ENCODE results near the gene AGA.

DNA sequence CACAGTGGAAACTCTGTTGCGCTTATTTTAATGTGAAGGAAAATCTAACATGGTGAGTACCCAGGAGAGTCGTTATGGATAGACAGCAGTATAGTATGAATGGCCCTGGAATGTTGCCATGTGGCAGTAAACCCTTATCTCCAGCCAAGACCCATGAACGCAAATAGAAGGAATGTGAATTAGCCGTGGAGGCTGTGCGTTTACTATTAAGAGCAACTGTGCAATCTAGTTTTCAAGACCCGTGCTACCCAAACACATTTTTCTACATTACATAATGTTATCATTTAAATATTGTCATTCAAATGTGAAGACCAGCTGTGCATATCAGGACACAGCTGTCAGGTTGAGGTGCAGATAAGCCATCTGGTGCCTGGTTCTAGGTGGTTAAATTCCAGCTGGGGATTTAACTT lies 13.3 kb upstream of the AGA start:
- TF ChIP-seq POLR2AphosphoS5 (IDR thresholded peaks at IDR 0.05; ENCODE audit: borderline replicate concordance, low read depth, low read length) (no peak), FOXP2 (optimal IDR thresholded peaks at IDR 0.05; ENCODE audit: control extremely low read depth, extremely low read length, insufficient read depth) (no peak), EZH2 (IDR thresholded peaks at IDR 0.05) (no peak)
